ENCODE data around the gene OSBPL7. TPM values are rescaled to one million over a fixed set of nuclear protein-coding genes. Genes with fewer than 3 reads are reported as not detected.
A peak's percentile ranks its signal among the peaks of the same experiment; 100 is the strongest.

Gene OSBPL7
- total RNA-seq, 1 donor from 2014 or later: 28.0 TPM

GRCh38 chr17:47857551-47858455, 36.2 kb upstream of the OSBPL7 start:
- TF ChIP-seq CTCF (IDR thresholded peaks at IDR 0.05; ENCODE audit: unreplicated experiment): no peak
- Mint-ChIP-seq H3K9me3 (ENCODE audit: unreplicated experiment) (no peaks in the 10 kb centered on the region), H3K27me3 (ENCODE audit: unreplicated experiment) (peaks cover 12% of the 10 kb centered on the region), H3K36me3 (ENCODE audit: low read depth, unreplicated experiment) (peaks cover 4% of the 10 kb centered on the region), H3K4me3 (ENCODE audit: unreplicated experiment) (peak overlapping the region; percentile 31), H3K4me1 (ENCODE audit: unreplicated experiment) (peaks cover 62% of the 10 kb centered on the region), H3K27ac (ENCODE audit: unreplicated experiment) (peak overlapping the region; percentile 22)
- no peak for DNase-seq (ENCODE audit: low spot score)

- DNase-seq (ENCODE audit: low spot score): no peak
- H3K4me1 Mint-ChIP-seq (ENCODE audit: unreplicated experiment): peaks cover 72% of the 10 kb centered on the region
- peaks cover 12% of the 10 kb centered on the region for H3K27me3 Mint-ChIP-seq (ENCODE audit: unreplicated experiment)
- peaks cover 8% of the 10 kb centered on the region for H3K36me3 Mint-ChIP-seq (ENCODE audit: low read depth, unreplicated experiment)
- no peaks in the 10 kb centered on the region for H3K9me3 Mint-ChIP-seq (ENCODE audit: unreplicated experiment)
- H3K27ac Mint-ChIP-seq (ENCODE audit: unreplicated experiment): peak overlapping the region; percentile 92
- H3K4me3 Mint-ChIP-seq (ENCODE audit: unreplicated experiment): no peak overlapping the region
- no peak for TF ChIP-seq CTCF (IDR thresholded peaks at IDR 0.05; ENCODE audit: unreplicated experiment)
Measured at GRCh38 chr17:47856830-47857229, 35.2 kb upstream of the OSBPL7 start.

GRCh38 chr17:47855737-47856136, 34.1 kb upstream of the OSBPL7 start:
- DNase-seq (ENCODE audit: low spot score): peak; percentile 61
- Mint-ChIP-seq H3K4me1 (ENCODE audit: unreplicated experiment) (peaks cover 73% of the 10 kb centered on the region), H3K27ac (ENCODE audit: unreplicated experiment) (peak overlapping the region; percentile 92), H3K9me3 (ENCODE audit: unreplicated experiment) (no peaks in the 10 kb centered on the region), H3K4me3 (ENCODE audit: unreplicated experiment) (peak overlapping the region; percentile 89), H3K27me3 (ENCODE audit: unreplicated experiment) (peaks cover 12% of the 10 kb centered on the region), H3K36me3 (ENCODE audit: low read depth, unreplicated experiment) (peaks cover 8% of the 10 kb centered on the region)
- no peak for TF ChIP-seq CTCF (IDR thresholded peaks at IDR 0.05; ENCODE audit: unreplicated experiment)

- peak overlapping the region; percentile 92 for H3K27ac Mint-ChIP-seq (ENCODE audit: unreplicated experiment)
- H3K27me3 Mint-ChIP-seq (ENCODE audit: unreplicated experiment): peaks cover 11% of the 10 kb centered on the region
- H3K4me3 Mint-ChIP-seq (ENCODE audit: unreplicated experiment): peak overlapping the region; percentile 89
- H3K36me3 Mint-ChIP-seq (ENCODE audit: low read depth, unreplicated experiment): peaks cover 12% of the 10 kb centered on the region
- H3K4me1 Mint-ChIP-seq (ENCODE audit: unreplicated experiment): peaks cover 88% of the 10 kb centered on the region
- TF ChIP-seq CTCF (IDR thresholded peaks at IDR 0.05; ENCODE audit: unreplicated experiment): no peak
- no peak for DNase-seq (ENCODE audit: low spot score)
- no peaks in the 10 kb centered on the region for H3K9me3 Mint-ChIP-seq (ENCODE audit: unreplicated experiment)
Measured at GRCh38 chr17:47853616-47854015, 32.0 kb upstream of the OSBPL7 start.

Data from endothelial cell (in vitro differentiated cells).